ENCODE measurements around the gene TGOLN2.

- TF ChIP-seq CTCF (IDR thresholded peaks at IDR 0.05) (no peak), POLR2A (IDR thresholded peaks at IDR 0.05) (no peak), EP300 (IDR thresholded peaks at IDR 0.05) (no peak), POLR2AphosphoS5 (IDR thresholded peaks at IDR 0.05) (no peak)
Measured at GRCh38 chr2:85308201-85308600, 19.6 kb downstream of the TGOLN2 start.

All from gastroesophageal sphincter (tissue), 3 donors.